Inflammatory macrophage treated with lipopolysaccharide for 4 hours (primary cell): Measurements from ENCODE around the gene PRDM1.
"Not testable (repeated sequence)": the region's sequence is repeated elsewhere in the genome, so short reads cannot be mapped to it uniquely, and the experiment has no call there.

Experiments used
- DNase-seq: peaks from one replicate; pipeline ENCODE4 v3.0.0-alpha.2; 2020

The PRDM1 gene

GRCh38 chr6:106142876-106143431 is 56.8 kb downstream of the PRDM1 start:
- DNase-seq: peak; percentile 42

- no peak for DNase-seq
Measured at GRCh38 chr6:106143665-106144064, 57.5 kb downstream of the PRDM1 start.

DNA sequence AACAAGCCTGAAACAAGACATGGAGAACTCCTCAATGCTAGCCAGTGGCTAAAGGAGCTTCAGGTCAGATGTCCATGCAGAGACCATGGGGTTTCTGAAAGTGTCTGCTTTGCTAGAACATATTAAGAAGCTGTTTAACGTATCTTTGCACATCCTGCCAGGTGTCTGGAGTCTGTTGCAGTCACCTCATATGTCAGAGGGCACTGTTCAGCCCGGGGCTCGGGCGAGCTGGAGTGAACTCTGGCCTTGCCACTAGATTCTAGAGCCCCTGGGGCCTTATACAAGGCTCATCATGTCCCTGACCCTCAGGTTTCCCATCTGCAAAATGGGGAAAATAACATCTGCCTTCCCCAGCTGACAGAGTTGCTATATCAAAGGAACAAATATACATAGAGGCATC is 59.0 kb downstream of the PRDM1 start:
- no peak for DNase-seq

- DNase-seq: no peak
Measured at GRCh38 chr6:106145741-106146227, 59.6 kb downstream of the PRDM1 start.

DNA sequence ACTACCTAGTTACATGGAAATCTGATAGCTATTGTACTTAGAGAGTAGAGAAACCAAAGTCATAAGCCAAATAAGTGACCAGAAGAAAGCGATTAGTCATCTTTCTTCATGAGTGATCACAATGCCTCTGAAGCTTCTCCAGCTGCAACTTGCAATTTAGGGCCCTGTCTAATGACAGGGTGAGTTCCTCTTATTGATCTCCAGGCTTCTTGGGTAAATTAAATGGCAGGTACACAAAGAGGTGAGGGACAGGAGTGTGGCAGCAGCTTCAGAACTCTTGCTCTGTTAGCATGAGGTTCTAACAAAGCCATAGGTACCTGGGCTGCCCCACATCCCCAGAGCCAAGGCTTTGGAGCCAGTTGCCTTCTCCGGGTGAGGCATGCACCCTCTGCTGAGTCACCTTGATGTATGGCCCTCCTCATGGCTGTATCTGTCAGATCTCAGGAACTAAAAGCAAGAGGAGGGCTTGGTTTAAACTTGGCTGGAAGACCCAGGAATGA is 60.8 kb downstream of the PRDM1 start:
- DNase-seq: no peak

DNA sequence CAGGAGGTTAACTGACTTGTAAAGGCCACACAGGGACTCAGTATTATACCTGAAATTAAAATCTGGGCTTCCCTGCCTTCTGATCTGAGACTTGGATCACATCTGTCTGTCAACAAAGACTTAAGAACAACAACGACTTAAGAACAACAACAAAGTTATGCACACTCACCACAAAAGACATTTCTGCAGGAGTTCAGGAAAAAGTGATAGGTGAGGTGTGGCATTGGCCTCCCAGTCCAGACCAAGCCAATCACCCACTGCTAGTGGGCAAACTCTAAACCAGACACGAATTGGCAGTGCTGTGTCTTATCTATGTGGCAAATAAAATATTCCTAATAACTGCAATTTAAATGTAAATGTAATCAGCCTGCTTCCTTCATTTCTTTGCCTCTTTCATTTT is 61.3 kb downstream of the PRDM1 start:
- DNase-seq: no peak

GRCh38 chr6:106149472-106150069 is 63.4 kb downstream of the PRDM1 start:
- DNase-seq: no peak

- not testable (repeated sequence) for DNase-seq
Measured at GRCh38 chr6:106152476-106152875, 66.3 kb downstream of the PRDM1 start.

DNA sequence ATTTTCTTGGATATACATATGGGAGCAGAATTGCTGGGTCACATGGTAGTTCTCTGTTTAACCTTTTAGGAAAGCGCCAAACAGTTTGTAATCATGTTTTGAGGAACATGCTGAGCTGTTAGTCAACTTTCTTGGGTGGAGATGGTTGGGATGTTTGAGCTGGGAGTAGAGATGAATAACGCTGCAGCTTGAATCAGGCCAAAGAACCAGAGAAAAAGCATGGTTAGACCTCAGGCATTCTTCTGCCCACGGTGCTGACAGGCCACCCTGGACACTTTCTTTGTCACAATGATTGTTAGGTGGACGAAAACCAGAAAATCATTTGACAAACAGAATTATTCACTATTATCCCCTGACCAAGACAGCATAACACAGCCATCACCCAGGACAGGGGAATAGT is 66.8 kb downstream of the PRDM1 start:
- DNase-seq: peak; percentile 32

GRCh38 chr6:106154326-106154725 is 68.2 kb downstream of the PRDM1 start:
- no peak for DNase-seq

DNA sequence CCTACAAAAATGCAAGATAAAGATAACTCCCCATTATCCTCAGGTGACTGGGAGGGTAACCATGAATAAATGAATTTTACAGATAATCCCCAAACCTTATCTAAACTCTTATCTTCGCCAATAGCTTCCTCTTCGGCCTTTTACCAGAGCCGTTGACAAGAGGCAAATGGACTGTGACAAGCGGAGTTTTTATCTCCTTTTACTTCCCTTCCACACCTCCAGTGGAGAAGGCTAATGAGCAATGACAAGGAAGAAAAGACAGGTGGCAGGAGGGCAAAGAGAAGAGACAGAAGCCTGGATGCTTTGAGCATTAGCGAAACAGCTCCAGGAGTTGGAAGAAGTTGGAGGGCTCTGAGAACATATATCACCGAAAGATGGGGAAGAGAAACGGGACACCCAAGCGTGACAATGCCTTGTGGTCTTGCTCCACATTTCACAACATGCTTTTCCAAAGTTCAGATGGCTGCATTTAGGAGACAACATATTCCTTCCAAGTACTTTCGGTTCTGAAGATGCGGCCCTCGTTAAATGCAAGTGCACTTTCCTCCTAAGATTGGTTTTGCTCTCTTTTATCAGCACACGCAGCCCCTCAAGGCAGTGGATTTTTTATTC is 69.2 kb downstream of the PRDM1 start:
- peak; percentile 88 for DNase-seq

GRCh38 chr6:106156413-106156812 is 70.3 kb downstream of the PRDM1 start:
- DNase-seq: no peak

- no peak for DNase-seq
Measured at GRCh38 chr6:106156863-106157262, 70.7 kb downstream of the PRDM1 start.

DNA sequence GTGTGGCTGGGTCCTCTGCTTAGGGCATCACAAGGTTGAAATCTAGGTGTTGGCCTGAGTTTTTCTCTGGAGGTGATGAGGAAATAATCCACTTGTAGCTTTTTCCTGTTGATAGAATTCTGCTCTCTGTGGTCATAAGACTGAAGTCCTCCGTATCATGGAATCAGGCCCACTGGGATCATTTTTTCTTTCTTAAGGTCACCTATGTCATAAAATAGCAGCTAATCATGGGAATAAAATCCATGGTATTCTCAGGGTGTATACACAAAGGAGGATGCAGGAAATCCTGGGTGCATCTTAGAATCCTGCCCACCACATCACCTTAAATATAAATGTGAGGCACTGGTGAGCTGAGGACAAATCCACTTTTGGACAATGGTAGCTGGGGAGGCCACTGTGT is 72.7 kb downstream of the PRDM1 start:
- DNase-seq: no peak
